DND-41 (cell line): ENCODE data around the gene FRMD3.

Experiments
- EZH2 ChIP-seq: IDR thresholded peaks from 3 replicates; pipeline ENCODE4 v1.6.1; 2012; ENCODE audit warnings: borderline replicate concordance, low read depth, mild to moderate bottlenecking, moderate library complexity, low read length, inconsistent platforms; ENCODE audit not compliant: severe bottlenecking
- TF ChIP-seq, protein P1 (sequence below): IDR thresholded peaks from 2 replicates; pipeline ENCODE4 v1.5.1; 2012; ENCODE audit warnings: borderline replicate concordance, low read length, moderate library complexity, mild to moderate bottlenecking; ENCODE audit not compliant: poor library complexity, severe bottlenecking; ENCODE audit errors: extremely low read depth

DNA sequence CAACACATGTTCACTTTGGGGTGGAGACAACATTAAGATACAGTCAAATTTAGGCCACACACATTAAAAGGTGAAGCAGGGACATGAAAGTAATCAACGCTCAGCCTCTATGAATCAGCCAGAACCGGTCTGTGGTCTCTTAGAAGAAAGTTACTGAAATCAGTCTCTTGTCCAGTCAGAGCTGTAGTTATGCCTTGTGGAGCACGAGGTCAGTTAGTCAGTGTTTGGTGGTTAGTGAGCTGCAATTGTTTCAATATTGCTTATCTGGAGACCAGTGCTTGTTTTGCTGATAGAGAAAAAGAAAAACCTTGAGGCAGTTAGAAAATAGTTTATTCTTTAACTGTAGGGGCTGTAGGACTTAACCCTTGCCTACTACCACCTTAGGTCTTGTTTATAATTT lies 317.5 kb downstream of the FRMD3 start:
- TF ChIP-seq, protein P1, sequence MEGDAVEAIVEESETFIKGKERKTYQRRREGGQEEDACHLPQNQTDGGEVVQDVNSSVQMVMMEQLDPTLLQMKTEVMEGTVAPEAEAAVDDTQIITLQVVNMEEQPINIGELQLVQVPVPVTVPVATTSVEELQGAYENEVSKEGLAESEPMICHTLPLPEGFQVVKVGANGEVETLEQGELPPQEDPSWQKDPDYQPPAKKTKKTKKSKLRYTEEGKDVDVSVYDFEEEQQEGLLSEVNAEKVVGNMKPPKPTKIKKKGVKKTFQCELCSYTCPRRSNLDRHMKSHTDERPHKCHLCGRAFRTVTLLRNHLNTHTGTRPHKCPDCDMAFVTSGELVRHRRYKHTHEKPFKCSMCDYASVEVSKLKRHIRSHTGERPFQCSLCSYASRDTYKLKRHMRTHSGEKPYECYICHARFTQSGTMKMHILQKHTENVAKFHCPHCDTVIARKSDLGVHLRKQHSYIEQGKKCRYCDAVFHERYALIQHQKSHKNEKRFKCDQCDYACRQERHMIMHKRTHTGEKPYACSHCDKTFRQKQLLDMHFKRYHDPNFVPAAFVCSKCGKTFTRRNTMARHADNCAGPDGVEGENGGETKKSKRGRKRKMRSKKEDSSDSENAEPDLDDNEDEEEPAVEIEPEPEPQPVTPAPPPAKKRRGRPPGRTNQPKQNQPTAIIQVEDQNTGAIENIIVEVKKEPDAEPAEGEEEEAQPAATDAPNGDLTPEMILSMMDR, result no peak
- no peak for TF ChIP-seq EZH2
